ENCODE measurements around the gene NME8.

NME8 gene

DNA sequence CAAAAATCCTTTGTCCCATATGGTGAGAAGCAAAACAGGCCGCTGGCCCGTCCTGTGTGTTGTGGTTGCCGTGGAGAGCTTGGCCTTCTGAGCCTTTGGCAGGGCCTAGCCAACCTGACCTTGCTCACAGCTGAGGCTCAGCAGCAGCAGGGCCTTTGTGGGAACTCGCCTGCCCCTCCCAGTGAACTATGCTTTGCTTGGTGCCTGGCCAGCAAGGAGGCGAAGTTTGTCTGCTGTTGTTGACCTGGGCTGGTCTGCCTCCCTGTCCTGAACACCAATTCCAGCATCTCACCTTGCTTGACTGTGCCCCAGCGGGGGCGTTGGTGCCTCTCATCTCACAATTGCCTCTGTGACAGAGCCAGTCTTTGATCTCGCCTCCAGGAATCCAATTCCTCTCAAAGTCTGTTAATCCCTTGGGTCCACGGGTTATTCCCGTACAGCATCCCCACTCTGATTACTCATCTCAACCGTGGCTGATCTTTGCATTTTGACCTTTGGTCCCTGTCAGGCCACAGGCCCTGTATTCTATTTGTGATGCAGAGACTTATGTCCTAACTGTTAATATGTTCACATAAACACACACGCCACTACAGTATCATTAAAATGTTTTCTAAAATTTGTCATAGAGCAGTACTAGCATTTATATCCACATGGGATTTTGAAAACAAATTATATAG is 94.7 kb downstream of the NME8 start:
- TF ChIP-seq, protein P1, sequence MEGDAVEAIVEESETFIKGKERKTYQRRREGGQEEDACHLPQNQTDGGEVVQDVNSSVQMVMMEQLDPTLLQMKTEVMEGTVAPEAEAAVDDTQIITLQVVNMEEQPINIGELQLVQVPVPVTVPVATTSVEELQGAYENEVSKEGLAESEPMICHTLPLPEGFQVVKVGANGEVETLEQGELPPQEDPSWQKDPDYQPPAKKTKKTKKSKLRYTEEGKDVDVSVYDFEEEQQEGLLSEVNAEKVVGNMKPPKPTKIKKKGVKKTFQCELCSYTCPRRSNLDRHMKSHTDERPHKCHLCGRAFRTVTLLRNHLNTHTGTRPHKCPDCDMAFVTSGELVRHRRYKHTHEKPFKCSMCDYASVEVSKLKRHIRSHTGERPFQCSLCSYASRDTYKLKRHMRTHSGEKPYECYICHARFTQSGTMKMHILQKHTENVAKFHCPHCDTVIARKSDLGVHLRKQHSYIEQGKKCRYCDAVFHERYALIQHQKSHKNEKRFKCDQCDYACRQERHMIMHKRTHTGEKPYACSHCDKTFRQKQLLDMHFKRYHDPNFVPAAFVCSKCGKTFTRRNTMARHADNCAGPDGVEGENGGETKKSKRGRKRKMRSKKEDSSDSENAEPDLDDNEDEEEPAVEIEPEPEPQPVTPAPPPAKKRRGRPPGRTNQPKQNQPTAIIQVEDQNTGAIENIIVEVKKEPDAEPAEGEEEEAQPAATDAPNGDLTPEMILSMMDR (IDR thresholded peaks at IDR 0.05; ENCODE audit: low read depth, low read length) = no peak
- H3K4me3 ChIP-seq (ENCODE audit: low read depth, low read length) = no peak overlapping the region

DNA sequence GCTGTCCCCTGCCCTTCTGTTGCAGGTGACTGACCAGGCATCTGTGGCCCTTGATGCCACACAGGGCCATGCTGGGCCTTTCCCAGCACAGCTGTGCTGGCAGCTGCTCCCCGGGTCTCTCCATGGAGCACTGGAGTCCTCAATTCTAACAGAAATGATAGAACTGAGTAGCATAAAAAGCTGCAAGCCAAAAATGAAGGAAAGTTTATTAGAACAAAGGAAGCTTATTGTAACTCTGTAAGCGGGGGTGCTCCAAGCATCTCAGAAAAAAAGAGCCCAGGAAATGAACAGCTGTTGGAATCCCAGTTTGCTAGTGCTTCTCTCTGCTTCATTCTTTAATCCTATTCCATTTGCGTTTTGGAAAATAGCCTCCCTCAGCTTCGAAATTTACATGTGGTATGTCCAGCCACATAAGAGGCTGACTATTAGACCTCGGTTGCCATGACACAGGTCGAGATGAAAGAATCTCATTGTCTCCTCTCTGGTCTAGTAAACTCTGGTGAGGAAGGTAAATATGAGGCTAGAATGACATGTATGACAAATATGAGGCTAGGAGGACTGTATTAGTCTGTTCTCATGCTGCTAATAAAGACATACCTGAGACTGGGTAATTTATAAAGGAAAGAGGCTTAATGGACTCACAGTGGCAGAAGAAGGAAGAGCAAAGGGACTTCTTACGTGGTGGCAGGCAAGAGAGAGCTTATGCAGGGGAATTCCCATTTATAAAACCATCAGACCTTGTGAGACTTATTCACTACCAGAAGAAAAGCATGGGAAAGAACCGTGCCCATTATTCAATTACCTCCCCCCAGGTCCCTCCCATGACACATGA is 95.7 kb downstream of the NME8 start:
- TF ChIP-seq, protein P1 (IDR thresholded peaks at IDR 0.05; ENCODE audit: low read depth, low read length) = no peak
- H3K4me3 ChIP-seq (ENCODE audit: low read depth, low read length) = no peak overlapping the region

DNA sequence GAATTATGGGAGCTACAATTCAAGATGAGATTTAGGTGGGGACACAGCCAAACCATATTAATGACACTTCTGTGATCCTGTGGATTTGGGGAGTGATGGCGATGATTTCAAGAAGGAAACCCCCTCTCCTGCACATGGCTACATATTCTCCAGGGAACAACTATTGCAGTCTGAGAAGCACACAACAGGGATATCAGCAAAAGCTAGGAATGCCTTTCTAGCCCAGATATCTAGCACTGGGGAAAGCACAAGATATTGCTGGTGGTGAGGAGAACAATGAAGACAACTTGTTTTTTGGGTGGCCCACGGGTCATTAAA is 96.3 kb downstream of the NME8 start:
- no peak overlapping the region for H3K4me3 ChIP-seq (ENCODE audit: low read depth, low read length)
- TF ChIP-seq, protein P1 (IDR thresholded peaks at IDR 0.05; ENCODE audit: low read depth, low read length) = no peak

DNA sequence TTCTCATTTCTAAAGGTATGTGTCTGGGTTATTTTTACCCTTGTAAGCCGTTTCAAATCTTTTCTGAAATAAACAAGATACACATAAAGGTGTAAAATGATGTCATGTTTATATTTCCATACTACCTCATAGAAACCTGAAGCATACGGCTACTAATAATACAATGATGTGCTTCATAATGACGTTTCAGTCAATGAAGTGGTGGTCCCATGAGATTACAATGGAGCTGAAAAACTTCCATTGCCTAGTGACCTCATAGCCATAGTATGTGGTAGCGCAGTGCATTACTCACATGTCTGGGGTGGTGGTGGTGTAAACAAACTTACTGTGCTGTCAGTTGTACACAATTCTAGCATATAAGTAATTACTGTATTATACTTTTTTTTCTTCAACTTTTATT is 96.9 kb downstream of the NME8 start:
- TF ChIP-seq, protein P1 (IDR thresholded peaks at IDR 0.05; ENCODE audit: low read depth, low read length) = no peak

DNA sequence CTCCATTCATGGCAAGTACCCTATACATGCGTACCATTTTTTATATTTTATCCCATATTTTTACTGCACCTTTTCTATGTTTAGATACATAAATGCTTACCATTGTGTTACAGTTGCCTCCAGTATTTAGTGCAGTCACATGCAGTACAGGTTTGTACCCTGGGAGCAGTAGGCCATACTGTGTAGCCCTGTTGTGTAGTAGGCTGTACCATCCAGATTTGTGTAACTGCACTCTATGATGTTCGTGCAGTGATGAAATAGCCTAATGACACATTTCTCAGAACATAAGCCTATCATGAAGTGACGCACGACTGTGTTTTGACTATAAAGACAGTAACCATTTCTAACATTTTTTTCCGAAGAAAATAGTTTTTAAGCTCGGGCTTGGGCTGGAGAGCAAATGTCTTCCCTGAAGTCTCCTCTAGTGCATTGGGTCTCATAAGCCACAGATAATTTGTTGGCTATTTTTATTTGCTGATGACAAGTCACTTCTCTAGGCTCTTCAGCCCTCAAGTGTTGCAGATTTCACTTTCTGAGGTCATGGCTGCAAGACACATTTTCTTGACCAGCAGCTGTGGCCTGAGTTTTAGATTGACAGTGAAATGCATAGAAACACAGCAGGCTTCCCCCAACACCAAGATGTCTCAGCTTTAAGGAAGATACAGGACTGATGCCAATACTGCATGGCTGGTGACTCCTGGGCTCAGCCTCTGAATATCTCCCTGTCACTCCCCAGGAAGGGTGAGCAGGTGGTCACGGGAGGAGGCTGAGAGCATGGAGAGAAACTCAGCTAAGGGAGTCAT is 98.9 kb downstream of the NME8 start:
- no peak overlapping the region for H3K4me3 ChIP-seq (ENCODE audit: low read depth, low read length)
- TF ChIP-seq, protein P1 (IDR thresholded peaks at IDR 0.05; ENCODE audit: low read depth, low read length) = no peak

More for the DNA sequence above, 96.9 kb downstream of the NME8 start:
- no peak overlapping the region for H3K4me3 ChIP-seq (ENCODE audit: low read depth, low read length)

DNA sequence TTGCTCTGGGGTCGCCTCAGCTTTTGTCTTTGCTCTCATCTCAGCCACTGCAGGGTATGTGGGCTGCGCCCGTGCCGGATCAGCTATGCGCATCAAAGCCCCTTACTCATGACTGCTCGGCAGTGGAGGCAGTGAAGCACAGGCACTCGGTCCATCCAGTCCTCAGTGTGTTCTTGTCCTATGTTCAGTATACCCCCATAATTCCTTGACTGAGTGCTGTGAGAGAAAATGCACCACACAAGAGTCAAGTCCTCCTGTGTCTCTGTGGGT is 99.5 kb downstream of the NME8 start:
- H3K4me3 ChIP-seq (ENCODE audit: low read depth, low read length) = no peak overlapping the region
- TF ChIP-seq, protein P1 (IDR thresholded peaks at IDR 0.05; ENCODE audit: low read depth, low read length) = no peak
